ENCODE results near the gene PIWIL1.

GRCh38 chr12:130369816-130370215, 32.1 kb downstream of the PIWIL1 start:
- TF ChIP-seq CTCF (IDR thresholded peaks at IDR 0.05) = no peak
- TF ChIP-seq POLR2A (IDR thresholded peaks at IDR 0.05) = no peak

All from heart left ventricle (tissue), 13 donors.